PC-3 (cell line): ENCODE results near the gene RAX2. TPM values are rescaled to one million over a fixed set of nuclear protein-coding genes. Genes with fewer than 3 reads are reported as not detected.

Experiments
- ATAC-seq: fragments of 200-7000 bp; cut with Tn5 transposase; 2 replicates; pipeline ENCODE4 v1.9.1; 2020; ENCODE audit warnings: mild to moderate bottlenecking, moderate library complexity
- BruUV-seq: library from RNA; stranded (reverse); fragments of 400-500 nt; replicated peaks from 2 replicates; lab custom pipeline; 2021; lab: Mats Ljungman, UMichigan
- CTCF ChIA-PET: fragments of 300-600 bp; sonication (Branson Sonifier 250); formaldehyde crosslinking; loops from one replicate; lab custom pipeline; 2022; ENCODE audit warnings: antibody characterized with exemption; lab: Charles Lee
- POLR2A ChIA-PET: fragments of 300-600 bp; sonication (Branson Sonifier 250); formaldehyde crosslinking; loops from one replicate; lab custom pipeline; 2022; ENCODE audit warnings: antibody characterized with exemption; ENCODE audit not compliant: unreplicated experiment; lab: Charles Lee
- DNase-seq: peaks from one replicate; pipeline ENCODE4 v3.0.0-alpha.2; 2015
- H2AFZ ChIP-seq: fragments of 300-600 bp; sonication (generic); 2 replicates; pipeline ENCODE4 v1.6.0; 2016; ENCODE audit warnings: antibody characterized with exemption, low read length
- H3F3A ChIP-seq: fragments of 300-600 bp; sonication (generic); one replicate; pipeline ENCODE4 v1.6.0; 2017; ENCODE audit warnings: antibody characterized with exemption, low read length, control low read depth, mild to moderate bottlenecking; ENCODE audit not compliant: unreplicated experiment
- H3K27ac ChIP-seq: fragments of 300-600 bp; sonication (generic); 2 replicates; pipeline ENCODE4 v1.5.1; 2016; ENCODE audit warnings: mild to moderate bottlenecking, low read length
- H3K27me3 ChIP-seq: fragments of 300-600 bp; sonication (generic); 2 replicates; pipeline ENCODE4 v1.6.1; 2016; ENCODE audit warnings: low read length, mixed read lengths
- H3K36me3 ChIP-seq: fragments of 300-600 bp; sonication (generic); 2 replicates; pipeline ENCODE4 v1.6.1; 2016; ENCODE audit warnings: low read depth, mixed run types, low read length, mixed read lengths
- H3K4me1 ChIP-seq: fragments of 300-600 bp; sonication (generic); 2 replicates; pipeline ENCODE4 v1.5.1; 2016; ENCODE audit warnings: low read length; ENCODE audit not compliant: insufficient read depth
- H3K4me2 ChIP-seq: fragments of 300-600 bp; sonication (generic); 2 replicates; pipeline ENCODE4 v1.6.0; 2016; ENCODE audit warnings: low read length
- H3K4me3 ChIP-seq: fragments of 300-600 bp; sonication (generic); 2 replicates; pipeline ENCODE4 v1.5.1; 2016; ENCODE audit warnings: mild to moderate bottlenecking, low read length, mixed read lengths
- H3K79me2 ChIP-seq: fragments of 300-600 bp; sonication (generic); 2 replicates; pipeline ENCODE4 v1.6.1; 2017; ENCODE audit warnings: low read length, mixed read lengths
- H3K9ac ChIP-seq: fragments of 300-600 bp; sonication (generic); 2 replicates; pipeline ENCODE4 v1.6.0; 2016; ENCODE audit warnings: mild to moderate bottlenecking, low read length
- H3K9me2 ChIP-seq: fragments of 300-600 bp; sonication (generic); replicated peaks from 2 replicates; pipeline ENCODE4 v1.6.1; 2016; ENCODE audit warnings: mixed run types, low read length, mixed read lengths
- H3K9me3 ChIP-seq: fragments of 300-600 bp; sonication (generic); 2 replicates; pipeline ENCODE4 v1.6.1; 2016; ENCODE audit warnings: low read length, mixed read lengths
- H4K20me1 ChIP-seq: fragments of 300-600 bp; sonication (generic); 2 replicates; pipeline ENCODE4 v1.6.1; 2016; ENCODE audit warnings: low read length, mixed read lengths
- EZH2 ChIP-seq: fragments of 300-600 bp; sonication (generic); IDR thresholded peaks from one replicate; pipeline ENCODE4 v1.6.1; 2017; ENCODE audit warnings: antibody characterized with exemption, mild to moderate bottlenecking, low read length; ENCODE audit not compliant: unreplicated experiment
- EZH2phosphoT487 ChIP-seq: fragments of 300-600 bp; sonication (generic); IDR thresholded peaks from 2 replicates; pipeline ENCODE4 v1.6.1; 2018; ENCODE audit warnings: mild to moderate bottlenecking, antibody characterized with exemption, low read length, borderline replicate concordance
- intact Hi-C: fragments of 100-400 bp; cut with micrococcal nuclease; formaldehyde crosslinking; loops from 2 replicates; pipeline ENCODE4 v1.9.0; 2023
- total RNA-seq: library from RNA; depleted of rRNA; stranded (reverse); fragments of >200 nt; gene quantifications from 2 replicates; pipeline ENCODE4 v1.2.3, GENCODE V29; 2014
- TF ChIP-seq, protein P1 (sequence below): fragments of 300-600 bp; sonication (generic); conservative IDR thresholded peaks from 2 replicates; pipeline ENCODE4 v1.5.1; 2017; ENCODE audit warnings: antibody characterized with exemption, low read depth, mild to moderate bottlenecking, low read length

The RAX2 gene
- total RNA-seq, 1 experiment from 2014 or later, result not detected

DNA sequence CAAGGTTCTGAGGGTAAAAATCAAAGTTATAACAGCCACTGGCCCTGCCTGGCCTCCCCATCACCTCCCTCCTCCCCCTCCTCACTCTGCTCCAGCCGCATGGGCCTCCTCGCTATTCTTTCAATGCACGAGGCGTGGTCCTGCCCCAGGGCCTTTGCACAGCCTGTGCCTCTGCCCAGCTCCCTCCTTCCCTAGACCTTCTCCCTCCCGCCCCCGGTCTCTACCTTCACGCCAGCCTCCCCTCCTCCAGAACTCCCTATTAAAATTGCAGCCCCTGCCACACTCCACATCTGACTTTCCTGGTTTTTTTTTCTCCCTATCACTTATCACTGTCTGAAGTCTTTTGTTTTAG is 3.3 kb downstream of the RAX2 start:
- Histone ChIP-seq H3K9me2 (no peaks in the 10 kb centered on the region), H4K20me1 (no peaks in the 10 kb centered on the region), H3K36me3 (no peaks in the 10 kb centered on the region), H3K4me1 (no peaks in the 10 kb centered on the region), H3K79me2 (no peaks in the 10 kb centered on the region), H3F3A (no peaks in the 10 kb centered on the region), H3K27ac (no peak overlapping the region), H3K4me3 (no peak overlapping the region), H2AFZ (no peak overlapping the region), H3K9me3 (no peaks in the 10 kb centered on the region), H3K4me2 (no peak overlapping the region), H3K27me3 (no peaks in the 10 kb centered on the region), H3K9ac (no peak overlapping the region)
- intact Hi-C loops, result no loop called here
- TF ChIP-seq EZH2 (no peak), EZH2phosphoT487 (no peak)
- TF ChIP-seq, protein P1, sequence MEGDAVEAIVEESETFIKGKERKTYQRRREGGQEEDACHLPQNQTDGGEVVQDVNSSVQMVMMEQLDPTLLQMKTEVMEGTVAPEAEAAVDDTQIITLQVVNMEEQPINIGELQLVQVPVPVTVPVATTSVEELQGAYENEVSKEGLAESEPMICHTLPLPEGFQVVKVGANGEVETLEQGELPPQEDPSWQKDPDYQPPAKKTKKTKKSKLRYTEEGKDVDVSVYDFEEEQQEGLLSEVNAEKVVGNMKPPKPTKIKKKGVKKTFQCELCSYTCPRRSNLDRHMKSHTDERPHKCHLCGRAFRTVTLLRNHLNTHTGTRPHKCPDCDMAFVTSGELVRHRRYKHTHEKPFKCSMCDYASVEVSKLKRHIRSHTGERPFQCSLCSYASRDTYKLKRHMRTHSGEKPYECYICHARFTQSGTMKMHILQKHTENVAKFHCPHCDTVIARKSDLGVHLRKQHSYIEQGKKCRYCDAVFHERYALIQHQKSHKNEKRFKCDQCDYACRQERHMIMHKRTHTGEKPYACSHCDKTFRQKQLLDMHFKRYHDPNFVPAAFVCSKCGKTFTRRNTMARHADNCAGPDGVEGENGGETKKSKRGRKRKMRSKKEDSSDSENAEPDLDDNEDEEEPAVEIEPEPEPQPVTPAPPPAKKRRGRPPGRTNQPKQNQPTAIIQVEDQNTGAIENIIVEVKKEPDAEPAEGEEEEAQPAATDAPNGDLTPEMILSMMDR, result no peak
- DNase-seq (no peak), ATAC-seq (no peak)
- POLR2A ChIA-PET, result no interaction called here
- BruUV-seq, result no TSS peak
- CTCF ChIA-PET, result no interaction called here

- no peak overlapping the region for H3K4me2 ChIP-seq
- no TSS peak for BruUV-seq
Observed at GRCh38 chr19:3768015-3768747, 3.8 kb downstream of the RAX2 start.

More at GRCh38 chr19:3768015-3768747, 3.8 kb downstream of the RAX2 start:
- ATAC-seq (no peak), DNase-seq (no peak)
- no peaks in the 10 kb centered on the region for H3K36me3 ChIP-seq
- H4K20me1 ChIP-seq, result no peaks in the 10 kb centered on the region
- H3K4me1 ChIP-seq, result peaks cover 3% of the 10 kb centered on the region; the same call in 1 of the 2 replicates
- H3K27ac ChIP-seq, result no peak overlapping the region
- H3K9me3 ChIP-seq, result no peaks in the 10 kb centered on the region
- ChIA-PET POLR2A (no interaction called here), CTCF (no interaction called here)
- no peaks in the 10 kb centered on the region for H3K9me2 ChIP-seq
- intact Hi-C loops, result no loop called here
- H3K79me2 ChIP-seq, result peaks cover 4% of the 10 kb centered on the region; the same call in 1 of the 2 replicates
- no peak overlapping the region for H3K9ac ChIP-seq
- TF ChIP-seq EZH2phosphoT487 (no peak), EZH2 (no peak)
- TF ChIP-seq, protein P1, result no peak
- H3K27me3 ChIP-seq, result no peaks in the 10 kb centered on the region
- H3K4me3 ChIP-seq, result no peak overlapping the region
- H2AFZ ChIP-seq, result no peak overlapping the region
- no peaks in the 10 kb centered on the region for H3F3A ChIP-seq
